Caco-2 (cell line): ENCODE measurements around the gene TEKTIP1. TPM values are rescaled to one million over a fixed set of nuclear protein-coding genes. Genes with fewer than 3 reads are reported as not detected.

Experiments used
- BruUV-seq: library from RNA; stranded (reverse); fragments of 400-500 nt; replicated peaks from 2 replicates; lab custom pipeline; 2021; lab: Mats Ljungman, UMichigan
- CTCF ChIA-PET: fragments of 300-600 bp; sonication (Branson Sonifier 250); formaldehyde crosslinking; loops from one replicate; lab custom pipeline; 2022; ENCODE audit warnings: antibody characterized with exemption; lab: Charles Lee
- POLR2A ChIA-PET: fragments of 300-600 bp; sonication (Branson Sonifier 250); formaldehyde crosslinking; loops from one replicate; lab custom pipeline; 2022; ENCODE audit warnings: antibody characterized with exemption; lab: Charles Lee
- DNase-seq, 2 experiments: peaks; one replicate each; pipeline versions ENCODE4 v3.0.0 to v3.0.0-alpha.2; 2020 to 2022
- H3K27me3 ChIP-seq: replicated peaks from 2 replicates; pipeline ENCODE4 v1.6.0; 2011; ENCODE audit warnings: low read length; ENCODE audit not compliant: control insufficient read depth, insufficient read depth
- H3K36me3 ChIP-seq: 2 replicates; pipeline ENCODE4 v1.5.1; 2011; ENCODE audit warnings: low read length; ENCODE audit not compliant: control insufficient read depth, insufficient read depth
- H3K4me1 ChIP-seq: fragments of 250-450 bp; sonication (Bioruptor Pico); 2 replicates; pipeline ENCODE4 v1.5.1; 2020; ENCODE audit warnings: mild to moderate bottlenecking
- H3K4me3 ChIP-seq: 2 replicates; pipeline ENCODE4 v1.5.1; 2011; ENCODE audit warnings: low read depth, mild to moderate bottlenecking, control low read depth, low read length
- H3K9me3 ChIP-seq: fragments of 250-450 bp; sonication (Bioruptor Pico); 2 replicates; pipeline ENCODE4 v1.5.1; 2020; ENCODE audit warnings: mild to moderate bottlenecking, moderate library complexity
- H3K27ac Mint-ChIP-seq: one replicate; pipeline ENCODE4 v1.8.0; 2022; ENCODE audit warnings: mixed read lengths; ENCODE audit not compliant: unreplicated experiment
- H3K27me3 Mint-ChIP-seq: one replicate; pipeline ENCODE4 v1.8.0; 2022; ENCODE audit warnings: mixed read lengths; ENCODE audit not compliant: insufficient read depth, unreplicated experiment
- H3K36me3 Mint-ChIP-seq: one replicate; pipeline ENCODE4 v1.8.0; 2022; ENCODE audit warnings: mild to moderate bottlenecking, mixed read lengths; ENCODE audit not compliant: insufficient read depth, unreplicated experiment
- H3K4me1 Mint-ChIP-seq: one replicate; pipeline ENCODE4 v1.8.0; 2022; ENCODE audit warnings: low read depth, mixed read lengths; ENCODE audit not compliant: unreplicated experiment
- H3K4me3 Mint-ChIP-seq: one replicate; pipeline ENCODE4 v1.8.0; 2022; ENCODE audit warnings: mild to moderate bottlenecking, moderate library complexity, mixed read lengths; ENCODE audit not compliant: unreplicated experiment
- H3K9me3 Mint-ChIP-seq: one replicate; pipeline ENCODE4 v1.8.0; 2022; ENCODE audit warnings: mixed read lengths; ENCODE audit not compliant: unreplicated experiment
- intact Hi-C: fragments of 100-400 bp; cut with micrococcal nuclease; formaldehyde crosslinking; loops from one replicate; pipeline ENCODE4 v1.10.0; 2022; ENCODE audit not compliant: unreplicated experiment
- total RNA-seq: library from RNA; stranded (reverse); gene quantifications from 2 replicates; pipeline ENCODE4 v1.2.3, GENCODE V29; 2022
- TF ChIP-seq, protein P1 (sequence below), 2 experiments: fragments of 200-600 bp in 1 of 2; IDR thresholded peaks; 1 replicate in 1 of 2; 2 replicates in 1 of 2; pipeline versions ENCODE4 v1.5.1 to v1.8.0; 2011 to 2022; ENCODE audit warnings: antibody characterized with exemption in 1 of 2, control low read depth in 1 of 2, inconsistent platforms in 1 of 2, low read depth in 1 of 2, low read length in 1 of 2, mild to moderate bottlenecking in 1 of 2, moderate library complexity in 1 of 2; ENCODE audit not compliant: insufficient read depth in 1 of 2, severe bottlenecking in 1 of 2, unreplicated experiment in 1 of 2

The TEKTIP1 gene
- total RNA-seq, 1 experiment from 2014 or later: 1.5 TPM

DNA sequence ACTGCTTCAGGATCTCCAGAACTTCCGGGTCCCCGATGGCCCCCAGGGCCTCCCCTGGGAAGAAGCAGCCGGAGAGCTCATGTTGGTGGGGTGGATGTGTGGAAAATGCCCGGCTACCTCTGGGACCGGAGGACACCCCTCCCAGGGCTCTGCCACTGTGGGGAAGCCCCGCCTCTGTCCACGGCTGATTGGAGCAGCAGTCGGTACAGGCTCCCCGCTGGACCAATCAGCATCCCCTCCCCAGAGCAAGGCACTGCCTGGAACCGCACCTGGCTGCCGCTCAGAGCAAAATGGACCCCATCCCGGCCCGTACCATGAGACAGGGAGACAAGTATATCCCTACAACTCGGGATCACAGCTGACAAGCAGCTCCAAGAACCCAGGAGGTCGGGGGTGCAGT, 44.9 kb upstream of the TEKTIP1 start:
- peaks cover 31% of the 10 kb centered on the region for H3K36me3 Mint-ChIP-seq
- H3K27me3 ChIP-seq: no peaks in the 10 kb centered on the region
- H3K4me3 Mint-ChIP-seq: no peak overlapping the region
- TF ChIP-seq, protein P1, sequence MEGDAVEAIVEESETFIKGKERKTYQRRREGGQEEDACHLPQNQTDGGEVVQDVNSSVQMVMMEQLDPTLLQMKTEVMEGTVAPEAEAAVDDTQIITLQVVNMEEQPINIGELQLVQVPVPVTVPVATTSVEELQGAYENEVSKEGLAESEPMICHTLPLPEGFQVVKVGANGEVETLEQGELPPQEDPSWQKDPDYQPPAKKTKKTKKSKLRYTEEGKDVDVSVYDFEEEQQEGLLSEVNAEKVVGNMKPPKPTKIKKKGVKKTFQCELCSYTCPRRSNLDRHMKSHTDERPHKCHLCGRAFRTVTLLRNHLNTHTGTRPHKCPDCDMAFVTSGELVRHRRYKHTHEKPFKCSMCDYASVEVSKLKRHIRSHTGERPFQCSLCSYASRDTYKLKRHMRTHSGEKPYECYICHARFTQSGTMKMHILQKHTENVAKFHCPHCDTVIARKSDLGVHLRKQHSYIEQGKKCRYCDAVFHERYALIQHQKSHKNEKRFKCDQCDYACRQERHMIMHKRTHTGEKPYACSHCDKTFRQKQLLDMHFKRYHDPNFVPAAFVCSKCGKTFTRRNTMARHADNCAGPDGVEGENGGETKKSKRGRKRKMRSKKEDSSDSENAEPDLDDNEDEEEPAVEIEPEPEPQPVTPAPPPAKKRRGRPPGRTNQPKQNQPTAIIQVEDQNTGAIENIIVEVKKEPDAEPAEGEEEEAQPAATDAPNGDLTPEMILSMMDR (IDR thresholded peaks at IDR 0.05; ENCODE audit: insufficient read depth in 1 of 2, low read depth in 1 of 2, low read length in 1 of 2, severe bottlenecking in 1 of 2, unreplicated experiment in 1 of 2): no peak
- H3K27ac Mint-ChIP-seq: no peak overlapping the region
- BruUV-seq: no TSS peak
- ChIA-PET CTCF (interaction anchor here (0.5 to 1.0 kb wide), 2 partner anchors 9 to 30 kb away, joined by 3 to 4 read pairs; no protein-coding TSS in a partner anchor), POLR2A (interaction anchor here (0.5 kb wide), 1 partner anchor 75 kb away, joined by 4 read pairs; no protein-coding TSS in a partner anchor)
- peaks cover 4% of the 10 kb centered on the region; the same call in 1 of the 2 replicates for H3K4me1 ChIP-seq
- H3K4me1 Mint-ChIP-seq: peaks cover 5% of the 10 kb centered on the region
- H3K9me3 ChIP-seq: no peaks in the 10 kb centered on the region
- H3K4me3 ChIP-seq: no peak overlapping the region
- H3K36me3 ChIP-seq: no peaks in the 10 kb centered on the region
- intact Hi-C loops: no loop called here
- no peaks in the 10 kb centered on the region for H3K9me3 Mint-ChIP-seq
- peak; percentile 58 to 61 for DNase-seq
- no peaks in the 10 kb centered on the region for H3K27me3 Mint-ChIP-seq

DNA sequence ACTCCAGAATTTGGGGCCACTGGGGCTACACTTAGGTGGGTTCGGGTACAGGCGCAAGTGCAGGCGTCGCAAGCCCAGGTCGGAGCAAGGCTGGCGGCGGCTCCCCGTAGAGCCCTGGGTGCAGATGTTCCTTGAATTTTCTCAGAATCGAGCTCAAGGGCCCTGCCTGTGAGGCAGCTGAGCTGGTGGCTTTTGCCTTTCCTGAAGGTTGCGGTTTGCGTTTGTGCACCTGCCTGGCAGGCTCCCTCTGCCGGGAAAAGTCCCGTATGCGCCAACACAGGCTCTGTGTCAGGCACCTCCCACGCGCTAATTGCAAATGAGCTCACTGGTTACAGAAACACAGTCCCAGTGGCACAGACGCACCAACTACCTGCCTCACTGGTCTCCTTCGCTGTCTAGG, 44.4 kb upstream of the TEKTIP1 start:
- Mint-ChIP-seq H3K27ac (no peak overlapping the region), H3K27me3 (no peaks in the 10 kb centered on the region), H3K4me3 (no peak overlapping the region), H3K36me3 (peaks cover 31% of the 10 kb centered on the region), H3K4me1 (peaks cover 5% of the 10 kb centered on the region), H3K9me3 (no peaks in the 10 kb centered on the region)
- TF ChIP-seq, protein P1 (IDR thresholded peaks at IDR 0.05; ENCODE audit: insufficient read depth in 1 of 2, low read depth in 1 of 2, low read length in 1 of 2, severe bottlenecking in 1 of 2, unreplicated experiment in 1 of 2): no peak
- Histone ChIP-seq H3K4me1 (peaks cover 4% of the 10 kb centered on the region; the same call in 1 of the 2 replicates), H3K36me3 (no peaks in the 10 kb centered on the region), H3K4me3 (no peak overlapping the region), H3K9me3 (no peaks in the 10 kb centered on the region), H3K27me3 (no peaks in the 10 kb centered on the region)
- ChIA-PET CTCF (interaction anchor here (0.5 to 1.0 kb wide), 2 partner anchors 9 to 31 kb away, joined by 3 to 4 read pairs; no protein-coding TSS in a partner anchor), POLR2A (interaction anchor here (0.5 kb wide), 1 partner anchor 75 kb away, joined by 4 read pairs; no protein-coding TSS in a partner anchor)
- no TSS peak for BruUV-seq
- intact Hi-C loops: no loop called here
- no peak for DNase-seq

DNA sequence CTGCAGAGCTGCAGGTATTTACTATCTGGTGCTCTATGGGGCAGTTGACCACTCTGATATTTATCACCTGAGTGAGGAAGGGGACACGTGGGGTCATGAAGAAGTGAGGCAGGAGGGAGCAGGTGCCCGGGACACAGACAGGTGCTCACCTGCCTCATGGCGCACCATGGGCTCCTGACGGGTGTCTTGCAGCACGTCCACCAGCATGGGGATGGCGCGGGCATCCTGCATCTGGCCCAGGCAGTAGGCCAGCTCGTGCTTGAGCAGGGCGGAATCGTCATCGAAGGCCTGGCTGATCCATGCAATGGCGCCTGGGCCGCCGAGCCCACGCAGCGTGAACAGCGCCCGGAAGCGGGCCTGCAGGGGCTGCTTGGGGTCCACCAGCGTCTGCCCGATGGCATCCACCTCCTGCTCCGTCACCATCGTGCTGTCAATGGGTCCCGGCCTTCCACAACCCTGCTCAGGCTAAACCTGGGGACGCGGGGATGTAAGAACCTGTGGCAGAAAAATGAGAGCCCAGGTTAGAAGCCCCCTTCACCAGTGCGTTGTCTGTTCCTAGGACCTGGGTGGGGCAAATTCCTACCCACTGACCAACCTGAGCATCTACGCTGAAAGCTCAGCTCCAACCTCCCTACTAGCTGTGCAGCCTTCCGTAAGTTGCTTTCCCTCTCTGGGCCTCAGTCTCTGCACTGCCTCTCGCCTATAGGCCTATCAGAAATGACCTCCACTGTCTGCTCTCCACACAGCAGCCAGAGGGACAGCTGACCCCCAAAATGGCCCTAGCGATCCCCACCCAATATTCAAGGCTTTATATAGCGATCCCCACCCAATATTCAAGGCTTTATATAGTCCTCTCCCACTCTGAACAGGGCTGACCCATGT, 42.3 kb upstream of the TEKTIP1 start:
- TF ChIP-seq, protein P1 (IDR thresholded peaks at IDR 0.05; ENCODE audit: insufficient read depth in 1 of 2, low read depth in 1 of 2, low read length in 1 of 2, severe bottlenecking in 1 of 2, unreplicated experiment in 1 of 2): no peak

More for the DNA sequence above, 42.3 kb upstream of the TEKTIP1 start:
- no peak overlapping the region for H3K4me3 Mint-ChIP-seq
- CTCF ChIA-PET: no interaction called here
- Histone ChIP-seq H3K4me1 (peaks cover 4% of the 10 kb centered on the region; the same call in 1 of the 2 replicates), H3K36me3 (no peaks in the 10 kb centered on the region), H3K9me3 (no peaks in the 10 kb centered on the region), H3K27me3 (no peaks in the 10 kb centered on the region), H3K4me3 (no peak overlapping the region)
- intact Hi-C loops: loop anchor here (1.0 kb wide), 1 partner anchor 9 kb away; no protein-coding TSS in a partner anchor
- BruUV-seq: no TSS peak
- POLR2A ChIA-PET: no interaction called here
- no peak for DNase-seq
- no peak overlapping the region for H3K27ac Mint-ChIP-seq
- no peaks in the 10 kb centered on the region for H3K27me3 Mint-ChIP-seq
- peaks cover 11% of the 10 kb centered on the region for H3K4me1 Mint-ChIP-seq
- H3K9me3 Mint-ChIP-seq: no peaks in the 10 kb centered on the region
- H3K36me3 Mint-ChIP-seq: peaks cover 42% of the 10 kb centered on the region
